CD4-positive, alpha-beta T cell (primary cell): ENCODE measurements around the gene NR3C1. TPM values are rescaled to one million over a fixed set of nuclear protein-coding genes. Genes with fewer than 3 reads are reported as not detected.
A peak's percentile ranks its signal among the peaks of the same experiment; 100 is the strongest.

Experiments used
- ATAC-seq: fragments of 200-7000 bp; cut with Tn5 transposase; one replicate; pipeline ENCODE4 v1.10.0; 2022; ENCODE audit warnings: mild to moderate bottlenecking; ENCODE audit not compliant: poor library complexity
- CTCF ChIA-PET: fragments of 350-600 bp; sonication (Branson Sonifier 250); formaldehyde crosslinking; loops from one replicate; lab custom pipeline; 2021; ENCODE audit warnings: antibody characterized with exemption, inconsistent platforms; lab: Charles Lee
- POLR2A ChIA-PET: fragments of 350-600 bp; sonication (Branson Sonifier 250); formaldehyde crosslinking; loops from one replicate; lab custom pipeline; 2021; ENCODE audit warnings: antibody characterized with exemption, inconsistent platforms; lab: Charles Lee
- DNase-seq, 14 experiments: peaks; one replicate each; pipeline ENCODE4 v3.0.0-alpha.2; 2013 to 2020; ENCODE audit warnings: mixed read lengths in 2 of 14
- H3K27ac ChIP-seq, 2 donors: one replicate each; pipeline versions ENCODE4 v1.5.1 to v1.7.0; 2013; ENCODE audit warnings: low read length in 2 of 2, low read depth in 1 of 2, mild to moderate bottlenecking in 1 of 2
- H3K27me3 ChIP-seq, 2 experiments: 1 replicate in 1 of 2; 2 replicates in 1 of 2; pipeline versions ENCODE4 v1.6.1 to v1.7.0; 2013; ENCODE audit warnings: low read length in 2 of 2, control low read depth in 1 of 2, mild to moderate bottlenecking in 1 of 2, moderate library complexity in 1 of 2; ENCODE audit not compliant: insufficient read depth in 2 of 2, control insufficient read depth in 1 of 2
- H3K36me3 ChIP-seq: one replicate; pipeline ENCODE4 v1.6.1; 2013; ENCODE audit warnings: low read length, control low read depth; ENCODE audit not compliant: insufficient read depth
- H3K4me1 ChIP-seq: one replicate; pipeline ENCODE4 v1.6.1; 2013; ENCODE audit warnings: low read length, control low read depth; ENCODE audit not compliant: insufficient read depth
- H3K4me3 ChIP-seq: one replicate; pipeline ENCODE4 v1.5.1; 2013; ENCODE audit warnings: mild to moderate bottlenecking, low read length, moderate library complexity
- H3K9me3 ChIP-seq, 2 experiments: 1 replicate in 1 of 2; 2 replicates in 1 of 2; pipeline versions ENCODE4 v1.6.1 to v1.7.0; 2013; ENCODE audit warnings: low read length in 2 of 2, mild to moderate bottlenecking in 2 of 2, control low read depth in 1 of 2, moderate library complexity in 1 of 2; ENCODE audit not compliant: control insufficient read depth in 1 of 2, insufficient read depth in 1 of 2
- H3K27ac Mint-ChIP-seq: one replicate; pipeline ENCODE4 v1.8.0; 2020; ENCODE audit warnings: mixed read lengths
- H3K27me3 Mint-ChIP-seq: one replicate; pipeline ENCODE4 v1.8.0; 2021; ENCODE audit warnings: mixed read lengths
- H3K36me3 Mint-ChIP-seq: one replicate; pipeline ENCODE4 v1.8.0; 2021; ENCODE audit warnings: low read depth, mixed read lengths
- H3K4me1 Mint-ChIP-seq: one replicate; pipeline ENCODE4 v1.8.0; 2021; ENCODE audit warnings: low read depth, mixed read lengths
- H3K4me3 Mint-ChIP-seq: one replicate; pipeline ENCODE4 v1.8.0; 2020; ENCODE audit warnings: mild to moderate bottlenecking, mixed read lengths
- H3K9me3 Mint-ChIP-seq: one replicate; pipeline ENCODE4 v1.8.0; 2020; ENCODE audit warnings: mixed read lengths
- intact Hi-C, 2 experiments: fragments of 100-400 bp; cut with DNase I in 1 of 2; cut with micrococcal nuclease in 1 of 2; formaldehyde crosslinking; loops; one replicate each; pipeline versions ENCODE4 v1.15.1 to v1.9.0; 2023 to 2025; cut with DNase I, micrococcal nuclease
- total RNA-seq, 174 experiments: library from RNA in 2 of 174; stranded (reverse) in 2 of 174; gene quantifications; one replicate each; pipeline ENCODE4 v1.2.3 and lab custom pipeline; 2021 to 2026
- TF ChIP-seq, protein P1 (sequence below): fragments of 200-600 bp; IDR thresholded peaks from one replicate; pipeline ENCODE4 v1.8.0; 2022; ENCODE audit warnings: antibody characterized with exemption, mild to moderate bottlenecking

The NR3C1 gene
- total RNA-seq, 2 experiments from 2014 or later = 168 to 191 TPM

DNA sequence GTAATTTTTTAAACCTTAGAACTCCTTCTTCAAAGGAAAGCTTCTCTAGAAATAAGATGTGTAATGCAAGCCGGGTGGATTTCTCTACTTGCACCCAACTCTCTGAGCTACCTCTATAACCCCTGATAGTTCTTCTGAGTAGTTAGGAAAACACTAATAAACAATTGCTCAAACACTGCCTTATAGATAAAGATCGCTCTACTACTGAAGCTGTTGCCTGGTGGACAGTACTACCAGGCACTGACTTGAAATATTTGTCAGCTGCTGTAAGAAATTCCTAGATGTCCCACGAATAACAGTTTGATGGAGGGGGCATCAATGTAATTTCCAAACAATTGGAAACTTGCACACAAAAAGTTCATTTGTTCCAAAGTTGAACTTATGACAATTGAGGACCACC, 42.0 kb downstream of the NR3C1 start:
- peaks cover 12% of the 10 kb centered on the region for H3K9me3 Mint-ChIP-seq
- intact Hi-C loops = no loop called here
- ATAC-seq (no peak), DNase-seq (no peak)
- Histone ChIP-seq H3K27ac (no peak overlapping the region), H3K4me3 (no peak overlapping the region), H3K36me3 (peaks cover 2% of the 10 kb centered on the region), H3K9me3 (no peaks in the 10 kb centered on the region), H3K27me3 (no peaks in the 10 kb centered on the region), H3K4me1 (peaks cover 9% of the 10 kb centered on the region)
- TF ChIP-seq, protein P1, sequence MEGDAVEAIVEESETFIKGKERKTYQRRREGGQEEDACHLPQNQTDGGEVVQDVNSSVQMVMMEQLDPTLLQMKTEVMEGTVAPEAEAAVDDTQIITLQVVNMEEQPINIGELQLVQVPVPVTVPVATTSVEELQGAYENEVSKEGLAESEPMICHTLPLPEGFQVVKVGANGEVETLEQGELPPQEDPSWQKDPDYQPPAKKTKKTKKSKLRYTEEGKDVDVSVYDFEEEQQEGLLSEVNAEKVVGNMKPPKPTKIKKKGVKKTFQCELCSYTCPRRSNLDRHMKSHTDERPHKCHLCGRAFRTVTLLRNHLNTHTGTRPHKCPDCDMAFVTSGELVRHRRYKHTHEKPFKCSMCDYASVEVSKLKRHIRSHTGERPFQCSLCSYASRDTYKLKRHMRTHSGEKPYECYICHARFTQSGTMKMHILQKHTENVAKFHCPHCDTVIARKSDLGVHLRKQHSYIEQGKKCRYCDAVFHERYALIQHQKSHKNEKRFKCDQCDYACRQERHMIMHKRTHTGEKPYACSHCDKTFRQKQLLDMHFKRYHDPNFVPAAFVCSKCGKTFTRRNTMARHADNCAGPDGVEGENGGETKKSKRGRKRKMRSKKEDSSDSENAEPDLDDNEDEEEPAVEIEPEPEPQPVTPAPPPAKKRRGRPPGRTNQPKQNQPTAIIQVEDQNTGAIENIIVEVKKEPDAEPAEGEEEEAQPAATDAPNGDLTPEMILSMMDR = no peak
- H3K27me3 Mint-ChIP-seq = no peaks in the 10 kb centered on the region
- CTCF ChIA-PET = interaction anchor here (1.0 kb wide), 1 partner anchor 8 kb away, joined by 3 read pairs; no protein-coding TSS in a partner anchor
- H3K36me3 Mint-ChIP-seq = peaks cover 44% of the 10 kb centered on the region
- peaks cover 96% of the 10 kb centered on the region for H3K4me1 Mint-ChIP-seq
- POLR2A ChIA-PET = interaction anchor here (0.8 to 4.5 kb wide), 4 partner anchors 10 to 43 kb away, joined by 3 to 27 read pairs (median 4); partner anchors contain the start of gene NR3C1
- no peak overlapping the region for H3K4me3 Mint-ChIP-seq
- peak overlapping the region; percentile 59 for H3K27ac Mint-ChIP-seq

DNA sequence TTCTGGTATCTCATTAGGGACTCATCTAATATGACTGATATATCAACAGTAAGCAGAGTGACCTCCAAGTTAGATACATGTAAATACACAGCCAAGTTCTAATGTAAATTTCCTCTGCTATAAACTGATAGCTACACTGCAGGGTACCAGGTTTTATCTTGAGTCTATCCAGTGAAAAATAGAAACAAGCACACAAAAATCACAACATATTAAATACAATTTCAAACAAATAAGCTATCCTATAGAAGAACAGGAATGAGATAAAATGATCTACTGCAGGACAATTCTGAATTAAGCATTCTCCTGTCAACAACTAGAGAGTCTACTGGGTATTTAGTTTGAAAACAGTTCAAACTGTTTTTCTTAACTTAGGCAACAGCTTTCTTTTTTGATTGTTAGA, 42.7 kb downstream of the NR3C1 start:
- ATAC-seq (no peak), DNase-seq (no peak)
- Mint-ChIP-seq H3K27me3 (no peaks in the 10 kb centered on the region), H3K4me3 (peak overlapping the region; percentile 2), H3K27ac (peak overlapping the region; percentile 55), H3K9me3 (peaks cover 10% of the 10 kb centered on the region), H3K4me1 (peaks cover 96% of the 10 kb centered on the region), H3K36me3 (peaks cover 38% of the 10 kb centered on the region)
- TF ChIP-seq, protein P1 = no peak
- Histone ChIP-seq H3K4me1 (peaks cover 10% of the 10 kb centered on the region), H3K36me3 (peaks cover 2% of the 10 kb centered on the region), H3K9me3 (no peaks in the 10 kb centered on the region), H3K27me3 (no peaks in the 10 kb centered on the region), H3K4me3 (no peak overlapping the region), H3K27ac (no peak overlapping the region)
- POLR2A ChIA-PET = interaction anchor here (0.8 to 4.5 kb wide), 3 partner anchors 9 to 43 kb away, joined by 3 to 27 read pairs (median 3); partner anchors contain the start of gene NR3C1
- intact Hi-C loops = no loop called here
- CTCF ChIA-PET = interaction anchor here (1.0 kb wide), 1 partner anchor 9 kb away, joined by 3 read pairs; no protein-coding TSS in a partner anchor

DNA sequence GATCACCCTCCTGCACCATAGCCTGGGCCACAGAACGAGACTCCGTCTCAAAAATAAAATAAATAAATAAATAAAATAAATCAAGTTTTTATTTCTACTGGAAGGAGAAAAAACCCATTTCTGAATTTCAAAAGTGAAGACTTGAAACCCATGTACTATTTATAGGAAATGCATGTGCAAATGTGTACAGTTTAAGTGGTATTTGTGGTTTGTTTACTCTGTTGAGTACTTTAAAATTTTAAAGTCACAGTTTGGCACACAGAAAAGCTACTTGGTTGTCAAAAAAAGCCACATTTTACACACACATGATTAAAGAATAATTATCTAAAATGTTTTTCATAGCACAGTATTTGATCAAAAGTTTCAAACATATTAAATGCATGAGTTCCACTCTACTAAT, 43.6 kb downstream of the NR3C1 start:
- H3K9me3 ChIP-seq = no peaks in the 10 kb centered on the region
- no peak overlapping the region for H3K27ac Mint-ChIP-seq
- H3K9me3 Mint-ChIP-seq = peaks cover 6% of the 10 kb centered on the region
- H3K27me3 ChIP-seq = no peaks in the 10 kb centered on the region
- no peak overlapping the region for H3K4me3 ChIP-seq
- intact Hi-C loops = no loop called here
- no peaks in the 10 kb centered on the region for H3K27me3 Mint-ChIP-seq
- DNase-seq (peak in 1 of 14 experiments; percentile 27), ATAC-seq (no peak)
- H3K4me1 ChIP-seq = peaks cover 15% of the 10 kb centered on the region
- TF ChIP-seq, protein P1 = no peak
- H3K36me3 Mint-ChIP-seq = peaks cover 29% of the 10 kb centered on the region
- ChIA-PET POLR2A (interaction anchor here (0.6 to 4.5 kb wide), 4 partner anchors 10 to 98 kb away, joined by 3 to 27 read pairs (median 3); partner anchors contain the start of gene NR3C1), CTCF (no interaction called here)
- no peak overlapping the region for H3K27ac ChIP-seq
- H3K4me1 Mint-ChIP-seq = peaks cover 95% of the 10 kb centered on the region
- no peak overlapping the region for H3K4me3 Mint-ChIP-seq
- peaks cover 2% of the 10 kb centered on the region for H3K36me3 ChIP-seq
